SK-N-SH (cell line): Measurements from ENCODE around the gene TLCD4. TPM values are rescaled to one million over a fixed set of nuclear protein-coding genes. Genes with fewer than 3 reads are reported as not detected.

Source experiments
- CTCF ChIA-PET: fragments of 300-600, 350-600 bp; formaldehyde crosslinking; extraction: SDS; loops from one replicate; lab custom pipeline; 2021; lab: Yijun Ruan, JAX
- POLR2A ChIA-PET: fragments of 350-600 bp; sonication (Branson Sonifier 250); formaldehyde crosslinking; extraction: SDS; loops from one replicate; lab custom pipeline; 2020; ENCODE audit warnings: antibody characterized with exemption, inconsistent platforms; lab: Yijun Ruan, JAX
- DNase-seq: peaks from one replicate; pipeline ENCODE4 v3.0.0; 2012
- H2AFZ ChIP-seq: fragments of 200-600 bp; sonication (generic); 2 replicates; pipeline ENCODE4 v1.8.1; 2016; ENCODE audit warnings: antibody characterized with exemption, mild to moderate bottlenecking, low read depth
- H3F3A ChIP-seq: fragments of 200-600 bp; sonication (generic); replicated peaks from 2 replicates; pipeline ENCODE3; 2016; ENCODE audit warnings: antibody characterized with exemption, mild to moderate bottlenecking; ENCODE audit not compliant: insufficient read depth
- H3K27ac ChIP-seq, 2 experiments: fragments of 200-500 bp in 1 of 2; fragments of 200-600 bp in 1 of 2; sonication (Bioruptor generic) in 1 of 2; sonication (generic), shearing (Covaris generic) in 1 of 2; 2 replicates each; pipeline versions ENCODE4 v1.5.1 to v1.6.1; 2014 to 2016; ENCODE audit warnings: low read depth in 2 of 2, inconsistent platforms in 1 of 2, low read length in 1 of 2, mild to moderate bottlenecking in 1 of 2, mixed read lengths in 1 of 2
- H3K27me3 ChIP-seq: fragments of 200-600 bp; sonication (generic), shearing (Covaris generic); 2 replicates; pipeline ENCODE4 v1.6.1; 2016; ENCODE audit warnings: mixed run types; ENCODE audit not compliant: insufficient read depth
- H3K36me3 ChIP-seq, 2 experiments: fragments of 200-500 bp in 1 of 2; fragments of 200-600 bp in 1 of 2; sonication (Bioruptor generic) in 1 of 2; sonication (generic) in 1 of 2; replicated peaks in 1 of 2; 2 replicates each; pipeline versions ENCODE3 to v1.5.1; 2014 to 2016; ENCODE audit warnings: low read length in 1 of 2, mild to moderate bottlenecking in 1 of 2; ENCODE audit not compliant: insufficient read depth in 2 of 2, control insufficient read depth in 1 of 2
- H3K4me1 ChIP-seq, 2 experiments: fragments of 200-500 bp in 1 of 2; fragments of 200-600 bp in 1 of 2; sonication (Bioruptor generic) in 1 of 2; sonication (generic), shearing (Covaris generic) in 1 of 2; 2 replicates each; pipeline versions ENCODE4 v1.5.1 to v1.6.1; 2014 to 2016; ENCODE audit warnings: low read depth in 1 of 2, low read length in 1 of 2, mixed run types in 1 of 2; ENCODE audit not compliant: insufficient read depth in 2 of 2, control insufficient read depth in 1 of 2
- H3K4me2 ChIP-seq: fragments of 200-600 bp; sonication (generic), shearing (Covaris generic); 2 replicates; pipeline ENCODE4 v1.6.1; 2017; ENCODE audit warnings: mixed run types
- H3K4me3 ChIP-seq, 2 experiments: fragments of 200-500 bp in 1 of 2; fragments of 200-600 bp in 1 of 2; sonication (Bioruptor generic) in 1 of 2; sonication (generic), shearing (Covaris generic) in 1 of 2; 2 replicates each; pipeline versions ENCODE4 v1.5.1 to v1.8.1; 2014 to 2016; ENCODE audit warnings: low read depth in 2 of 2, inconsistent platforms in 1 of 2, low read length in 1 of 2, mild to moderate bottlenecking in 1 of 2, mixed read lengths in 1 of 2, moderate library complexity in 1 of 2
- H3K79me2 ChIP-seq: fragments of 200-600 bp; sonication (generic); 2 replicates; pipeline ENCODE4 v1.8.1; 2017; ENCODE audit warnings: mild to moderate bottlenecking; ENCODE audit not compliant: insufficient read depth
- H3K9ac ChIP-seq: fragments of 200-600 bp; sonication (generic); 2 replicates; pipeline ENCODE4 v1.6.1; 2017; ENCODE audit warnings: mixed run types
- H3K9me2 ChIP-seq: fragments of 200-600 bp; sonication (generic); 2 replicates; pipeline ENCODE4 v1.6.1; 2017; ENCODE audit warnings: mixed run types
- H3K9me3 ChIP-seq: fragments of 200-600 bp; sonication (generic); 2 replicates; pipeline ENCODE4 v1.6.1; 2017; ENCODE audit warnings: mixed run types, mild to moderate bottlenecking, moderate library complexity
- H4K20me1 ChIP-seq: fragments of 200-600 bp; sonication (generic); 2 replicates; pipeline ENCODE4 v1.6.1; 2017; ENCODE audit warnings: mild to moderate bottlenecking, mixed run types; ENCODE audit not compliant: insufficient read depth
- CHD2 ChIP-seq: fragments of 150-350 bp; IDR thresholded peaks from 2 replicates; pipeline ENCODE4 v1.6.1; 2018; ENCODE audit warnings: low read length; ENCODE audit not compliant: partially characterized antibody
- ELF1 ChIP-seq: IDR thresholded peaks from 2 replicates; pipeline ENCODE4 v1.4.0; 2012
- EZH2phosphoT487 ChIP-seq: fragments of 200-600 bp; sonication (generic); IDR thresholded peaks from 2 replicates; pipeline ENCODE4 v1.6.1; 2017; ENCODE audit warnings: low read depth, mixed run types, mild to moderate bottlenecking, antibody characterized with exemption, moderate library complexity, borderline replicate concordance
- FOXJ3 ChIP-seq: sonication (generic); formaldehyde crosslinking; IDR thresholded peaks from 2 replicates; pipeline ENCODE4 v1.5.1; 2020; ENCODE audit warnings: mild to moderate bottlenecking, missing genetic modification reagents
- FOXM1 ChIP-seq: IDR thresholded peaks from 2 replicates; pipeline ENCODE4 v1.4.0; 2012; ENCODE audit warnings: low read depth, mild to moderate bottlenecking
- GABPA ChIP-seq: IDR thresholded peaks from 2 replicates; pipeline ENCODE4 v1.4.0; 2012; ENCODE audit warnings: low read depth, mild to moderate bottlenecking
- IRF3 ChIP-seq: fragments of 150-350 bp; IDR thresholded peaks from 2 replicates; pipeline ENCODE4 v1.6.1; 2016; ENCODE audit warnings: mild to moderate bottlenecking, low read depth, low read length
- MEF2A ChIP-seq: IDR thresholded peaks from 2 replicates; pipeline ENCODE4 v1.4.0; 2012; ENCODE audit warnings: low read depth, borderline replicate concordance
- NRF1 ChIP-seq: IDR thresholded peaks from 2 replicates; pipeline ENCODE4 v1.6.1; 2012; ENCODE audit warnings: low read depth, mild to moderate bottlenecking, low read length
- PBX3 ChIP-seq: IDR thresholded peaks from 2 replicates; pipeline ENCODE4; 2012
- POLR2AphosphoS5 ChIP-seq: IDR thresholded peaks from 2 replicates; pipeline ENCODE4 v1.6.1; 2012; ENCODE audit warnings: low read depth, low read length
- RXRA ChIP-seq: IDR thresholded peaks from 2 replicates; pipeline ENCODE4 v1.4.0; 2012; ENCODE audit warnings: low read depth, mild to moderate bottlenecking, borderline replicate concordance
- SIN3A ChIP-seq: IDR thresholded peaks from 2 replicates; pipeline ENCODE4 v1.6.1; 2012; ENCODE audit warnings: low read depth, mild to moderate bottlenecking, low read length, moderate library complexity, borderline replicate concordance
- SMC3 ChIP-seq: IDR thresholded peaks from 2 replicates; pipeline ENCODE4 v1.6.1; 2012; ENCODE audit warnings: low read depth, low read length, improper control_type of control experiment
- TEAD4 ChIP-seq: IDR thresholded peaks from 2 replicates; pipeline ENCODE4 v1.4.0; 2012; ENCODE audit warnings: mild to moderate bottlenecking, borderline replicate concordance; ENCODE audit not compliant: insufficient read depth
- YY1 ChIP-seq: IDR thresholded peaks from 2 replicates; pipeline ENCODE4 v1.4.0; 2012; ENCODE audit warnings: low read depth, mild to moderate bottlenecking
- WGBS: methylation state at CpG from one replicate; pipeline ENCODE4 v1.1.6; 2017; ENCODE audit warnings: low lambda C conversion rate; 5-methylcytosine and 5-hydroxymethylcytosine counted together
- polyA plus RNA-seq, 3 experiments: library from polyadenylated mRNA; depleted of rRNA; stranded (reverse); fragments of >200 nt; gene quantifications; 2 replicates each; pipeline ENCODE4 v1.2.3, GENCODE V29; 2012
- TF ChIP-seq, protein P1 (sequence below): IDR thresholded peaks from 2 replicates; pipeline ENCODE4 v1.6.1; 2012; ENCODE audit warnings: mild to moderate bottlenecking, low read depth, low read length, moderate library complexity
- TF ChIP-seq, protein P2 (sequence below): IDR thresholded peaks from 2 replicates; pipeline ENCODE4 v1.4.0; 2012; ENCODE audit warnings: low read depth, borderline replicate concordance
- TF ChIP-seq, protein P3 (sequence below): IDR thresholded peaks from 2 replicates; pipeline ENCODE4 v1.4.0; 2012; ENCODE audit warnings: low read depth
- TF ChIP-seq, protein P4 (sequence below): fragments of 150-350 bp; IDR thresholded peaks from 2 replicates; pipeline ENCODE4 v1.6.1; 2017; ENCODE audit warnings: antibody characterized with exemption, low read length, low read depth, borderline replicate concordance

The TLCD4 gene
- polyA plus RNA-seq, 1 of the 3 experiments (the other 2 are of a cell fraction) = 0.69 TPM

DNA sequence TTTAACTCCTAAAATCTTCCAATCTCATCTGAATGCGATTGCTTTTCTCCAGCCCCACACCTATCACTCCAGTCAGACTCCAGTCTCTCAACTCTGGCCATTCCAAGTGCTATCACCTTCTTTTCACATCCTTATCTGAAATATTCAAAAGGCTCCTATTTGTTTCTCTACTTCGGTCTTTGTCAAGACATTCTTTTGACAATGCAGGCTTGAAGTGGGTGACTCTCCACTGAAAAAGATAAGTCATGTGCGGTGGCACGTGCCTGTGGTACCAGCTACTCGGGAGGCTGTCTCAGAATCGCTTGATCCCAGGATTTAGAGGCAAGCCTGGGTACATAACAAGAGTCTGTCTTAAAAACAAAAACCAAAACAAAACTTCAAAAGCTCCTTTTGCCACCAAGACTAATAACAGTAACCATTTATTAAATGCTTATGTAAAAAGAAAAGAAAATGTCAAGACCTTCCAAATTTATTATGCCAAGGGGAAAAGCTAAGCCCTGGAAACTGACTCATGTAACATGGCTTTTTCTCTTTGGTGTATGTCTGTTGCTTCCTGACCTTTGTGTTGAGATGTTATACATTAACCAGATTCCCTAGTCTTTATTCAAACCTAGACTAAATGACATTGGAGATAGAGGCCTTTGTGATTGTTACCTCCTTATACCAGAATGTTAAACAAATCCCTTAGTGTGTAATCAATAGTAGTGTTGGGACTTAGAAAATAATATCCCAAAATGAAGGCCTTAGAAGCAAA is 48.0 kb upstream of the TLCD4 start:
- Histone ChIP-seq H3K4me3 (no peak overlapping the region), H3K27me3 (no peaks in the 10 kb centered on the region), H3K9me3 (no peaks in the 10 kb centered on the region), H3K9me2 (no peaks in the 10 kb centered on the region), H2AFZ (no peak overlapping the region), H3K79me2 (no peaks in the 10 kb centered on the region), H3K27ac (no peak overlapping the region), H3F3A (no peaks in the 10 kb centered on the region), H3K9ac (no peak overlapping the region), H3K36me3 (peaks cover 6 to 7% of the 10 kb centered on the region in 2 experiments), H3K4me1 (peaks cover 0 to 5% of the 10 kb centered on the region in 2 experiments; a peak in 2 of 4 replicates), H3K4me2 (no peak overlapping the region), H4K20me1 (no peaks in the 10 kb centered on the region)
- ChIA-PET CTCF (no interaction called here), POLR2A (no interaction called here)
- TF ChIP-seq TEAD4 = no peak
- no peak for TF ChIP-seq SIN3A
- no peak for TF ChIP-seq GABPA
- TF ChIP-seq MEF2A = no peak
- no peak for TF ChIP-seq PBX3
- no peak for TF ChIP-seq CHD2
- no peak for TF ChIP-seq RXRA
- TF ChIP-seq, protein P1, sequence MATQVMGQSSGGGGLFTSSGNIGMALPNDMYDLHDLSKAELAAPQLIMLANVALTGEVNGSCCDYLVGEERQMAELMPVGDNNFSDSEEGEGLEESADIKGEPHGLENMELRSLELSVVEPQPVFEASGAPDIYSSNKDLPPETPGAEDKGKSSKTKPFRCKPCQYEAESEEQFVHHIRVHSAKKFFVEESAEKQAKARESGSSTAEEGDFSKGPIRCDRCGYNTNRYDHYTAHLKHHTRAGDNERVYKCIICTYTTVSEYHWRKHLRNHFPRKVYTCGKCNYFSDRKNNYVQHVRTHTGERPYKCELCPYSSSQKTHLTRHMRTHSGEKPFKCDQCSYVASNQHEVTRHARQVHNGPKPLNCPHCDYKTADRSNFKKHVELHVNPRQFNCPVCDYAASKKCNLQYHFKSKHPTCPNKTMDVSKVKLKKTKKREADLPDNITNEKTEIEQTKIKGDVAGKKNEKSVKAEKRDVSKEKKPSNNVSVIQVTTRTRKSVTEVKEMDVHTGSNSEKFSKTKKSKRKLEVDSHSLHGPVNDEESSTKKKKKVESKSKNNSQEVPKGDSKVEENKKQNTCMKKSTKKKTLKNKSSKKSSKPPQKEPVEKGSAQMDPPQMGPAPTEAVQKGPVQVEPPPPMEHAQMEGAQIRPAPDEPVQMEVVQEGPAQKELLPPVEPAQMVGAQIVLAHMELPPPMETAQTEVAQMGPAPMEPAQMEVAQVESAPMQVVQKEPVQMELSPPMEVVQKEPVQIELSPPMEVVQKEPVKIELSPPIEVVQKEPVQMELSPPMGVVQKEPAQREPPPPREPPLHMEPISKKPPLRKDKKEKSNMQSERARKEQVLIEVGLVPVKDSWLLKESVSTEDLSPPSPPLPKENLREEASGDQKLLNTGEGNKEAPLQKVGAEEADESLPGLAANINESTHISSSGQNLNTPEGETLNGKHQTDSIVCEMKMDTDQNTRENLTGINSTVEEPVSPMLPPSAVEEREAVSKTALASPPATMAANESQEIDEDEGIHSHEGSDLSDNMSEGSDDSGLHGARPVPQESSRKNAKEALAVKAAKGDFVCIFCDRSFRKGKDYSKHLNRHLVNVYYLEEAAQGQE = no peak
- no peak for TF ChIP-seq FOXM1
- no peak for TF ChIP-seq ELF1
- no peak for TF ChIP-seq POLR2AphosphoS5
- no peak for TF ChIP-seq YY1
- no peak for TF ChIP-seq SMC3
- TF ChIP-seq, protein P2, sequence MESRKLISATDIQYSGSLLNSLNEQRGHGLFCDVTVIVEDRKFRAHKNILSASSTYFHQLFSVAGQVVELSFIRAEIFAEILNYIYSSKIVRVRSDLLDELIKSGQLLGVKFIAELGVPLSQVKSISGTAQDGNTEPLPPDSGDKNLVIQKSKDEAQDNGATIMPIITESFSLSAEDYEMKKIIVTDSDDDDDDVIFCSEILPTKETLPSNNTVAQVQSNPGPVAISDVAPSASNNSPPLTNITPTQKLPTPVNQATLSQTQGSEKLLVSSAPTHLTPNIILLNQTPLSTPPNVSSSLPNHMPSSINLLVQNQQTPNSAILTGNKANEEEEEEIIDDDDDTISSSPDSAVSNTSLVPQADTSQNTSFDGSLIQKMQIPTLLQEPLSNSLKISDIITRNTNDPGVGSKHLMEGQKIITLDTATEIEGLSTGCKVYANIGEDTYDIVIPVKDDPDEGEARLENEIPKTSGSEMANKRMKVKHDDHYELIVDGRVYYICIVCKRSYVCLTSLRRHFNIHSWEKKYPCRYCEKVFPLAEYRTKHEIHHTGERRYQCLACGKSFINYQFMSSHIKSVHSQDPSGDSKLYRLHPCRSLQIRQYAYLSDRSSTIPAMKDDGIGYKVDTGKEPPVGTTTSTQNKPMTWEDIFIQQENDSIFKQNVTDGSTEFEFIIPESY = no peak
- no peak for TF ChIP-seq NRF1
- no peak for TF ChIP-seq FOXJ3 (CRISPR knock-in tag)
- TF ChIP-seq IRF3 = no peak
- TF ChIP-seq EZH2phosphoT487 = no peak
- TF ChIP-seq, protein P3, sequence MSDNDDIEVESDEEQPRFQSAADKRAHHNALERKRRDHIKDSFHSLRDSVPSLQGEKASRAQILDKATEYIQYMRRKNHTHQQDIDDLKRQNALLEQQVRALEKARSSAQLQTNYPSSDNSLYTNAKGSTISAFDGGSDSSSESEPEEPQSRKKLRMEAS = no peak
- TF ChIP-seq, protein P4, sequence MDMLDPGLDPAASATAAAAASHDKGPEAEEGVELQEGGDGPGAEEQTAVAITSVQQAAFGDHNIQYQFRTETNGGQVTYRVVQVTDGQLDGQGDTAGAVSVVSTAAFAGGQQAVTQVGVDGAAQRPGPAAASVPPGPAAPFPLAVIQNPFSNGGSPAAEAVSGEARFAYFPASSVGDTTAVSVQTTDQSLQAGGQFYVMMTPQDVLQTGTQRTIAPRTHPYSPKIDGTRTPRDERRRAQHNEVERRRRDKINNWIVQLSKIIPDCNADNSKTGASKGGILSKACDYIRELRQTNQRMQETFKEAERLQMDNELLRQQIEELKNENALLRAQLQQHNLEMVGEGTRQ = no peak
- no peak for DNase-seq
- 97% methylated on average over 6 of the region's 6 CpGs for WGBS
